Measurements from ENCODE around the gene DHX38.

The DHX38 gene

DNA sequence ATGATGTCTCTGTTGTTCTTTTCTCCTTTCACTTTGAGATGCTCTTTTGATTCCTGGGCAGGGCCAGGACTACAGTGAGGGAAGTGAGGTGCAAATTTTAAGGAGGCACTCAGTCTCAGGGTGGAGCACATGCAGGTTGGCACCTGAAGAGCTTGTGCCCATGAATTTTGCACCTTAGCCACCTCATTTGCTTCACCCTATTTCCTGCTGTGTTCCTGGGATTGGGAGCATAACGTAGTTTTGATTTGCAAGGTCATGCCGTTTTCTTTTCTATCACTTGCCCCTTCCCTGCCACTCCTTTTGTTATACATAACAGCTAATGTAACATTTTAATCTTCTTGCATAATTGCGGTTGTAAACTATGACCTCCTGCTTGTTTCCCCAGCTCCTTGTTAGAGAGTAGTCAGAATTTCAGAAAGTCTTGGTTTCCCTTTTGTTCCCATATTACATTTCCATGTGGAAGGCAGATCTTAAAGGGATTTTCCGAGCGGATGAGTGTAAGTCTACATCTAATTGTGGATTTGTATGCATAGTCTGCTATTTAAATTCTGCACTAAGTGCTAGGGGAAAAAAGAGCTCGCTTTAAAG is 68.6 kb downstream of the DHX38 start:
- no peak for DNase-seq (ENCODE audit: low read depth in 2 of 3, low spot score in 2 of 3)
